ENCODE measurements around the gene GPBP1. TPM values are rescaled to one million over a fixed set of nuclear protein-coding genes. Genes with fewer than 3 reads are reported as not detected.
"Not testable (repeated sequence)": the region's sequence is repeated elsewhere in the genome, so short reads cannot be mapped to it uniquely, and the experiment has no call there.

GPBP1 gene
- 100 to 1,000 TPM in 1 of 2 donors, 10 to 100 TPM in 1; 95.8 to 104 TPM for total RNA-seq

GRCh38 chr5:57173319-57174127, at the start of gene GPBP1:
Gene GPBP1, plus strand, starts transcription at chr5:57174059. Its CDS starts 40,072 bp downstream, at chr5:57214131.
- Mint-ChIP-seq H3K27ac (peak within 1 kb of the TSS; percentile 97), H3K27me3 (ENCODE audit: low read depth) (no peaks in the 10 kb centered on the region), H3K4me3 (peak within 1 kb of the TSS; percentile 98 to 99), H3K36me3 (ENCODE audit: insufficient read depth in 2 of 2) (peaks cover 17 to 27% of the 10 kb centered on the region in 2 donors), H3K9me3 (no peaks in the 10 kb centered on the region), H3K4me1 (ENCODE audit: low read depth) (peaks cover 32% of the 10 kb centered on the region)
- ATAC-seq (replicated peaks in 1 of 2): peak; percentile 77 to 79
- peak; percentile 97 to 98 for DNase-seq

GRCh38 chr5:57128325-57128724, 45.5 kb upstream of the GPBP1 start:
- H3K4me3 Mint-ChIP-seq: no peak overlapping the region
- H3K9me3 Mint-ChIP-seq: peaks cover 0 to 3% of the 10 kb centered on the region in 2 donors
- no peaks in the 10 kb centered on the region for H3K36me3 Mint-ChIP-seq (ENCODE audit: insufficient read depth in 2 of 2)
- no peak for DNase-seq
- no peak for ATAC-seq (replicated peaks in 1 of 2)
- no peaks in the 10 kb centered on the region for H3K27me3 Mint-ChIP-seq (ENCODE audit: low read depth)
- H3K27ac Mint-ChIP-seq: no peak overlapping the region
- no peaks in the 10 kb centered on the region for H3K4me1 Mint-ChIP-seq (ENCODE audit: low read depth)

- Mint-ChIP-seq H3K4me1 (ENCODE audit: low read depth) (no peaks in the 10 kb centered on the region), H3K4me3 (no peak overlapping the region), H3K9me3 (no peaks in the 10 kb centered on the region), H3K36me3 (ENCODE audit: insufficient read depth in 2 of 2) (no peaks in the 10 kb centered on the region), H3K27me3 (ENCODE audit: low read depth) (peaks cover 5% of the 10 kb centered on the region), H3K27ac (no peak overlapping the region)
- ATAC-seq (replicated peaks in 1 of 2) (no peak), DNase-seq (no peak)
These were observed 40.3 kb upstream of the GPBP1 start for GRCh38 chr5:57133574-57133973.

GRCh38 chr5:57137401-57137800, 36.5 kb upstream of the GPBP1 start:
- DNase-seq (no peak), ATAC-seq (replicated peaks in 1 of 2) (no peak)
- Mint-ChIP-seq H3K9me3 (no peaks in the 10 kb centered on the region), H3K4me1 (ENCODE audit: low read depth) (no peaks in the 10 kb centered on the region), H3K27ac (no peak overlapping the region), H3K27me3 (ENCODE audit: low read depth) (peaks cover 5% of the 10 kb centered on the region), H3K36me3 (ENCODE audit: insufficient read depth in 2 of 2) (no peaks in the 10 kb centered on the region), H3K4me3 (no peak overlapping the region)

GRCh38 chr5:57152316-57152715, 21.5 kb upstream of the GPBP1 start:
- DNase-seq (no peak), ATAC-seq (replicated peaks in 1 of 2) (no peak)
- Mint-ChIP-seq H3K27ac (no peak overlapping the region), H3K9me3 (peaks cover 2 to 3% of the 10 kb centered on the region in 2 donors), H3K27me3 (ENCODE audit: low read depth) (no peaks in the 10 kb centered on the region), H3K36me3 (ENCODE audit: insufficient read depth in 2 of 2) (peaks cover 0 to 9% of the 10 kb centered on the region in 2 donors), H3K4me1 (ENCODE audit: low read depth) (no peaks in the 10 kb centered on the region), H3K4me3 (no peak overlapping the region)

GRCh38 chr5:57155033-57155432, 18.8 kb upstream of the GPBP1 start:
- DNase-seq: no peak
- Mint-ChIP-seq H3K4me3 (no peak overlapping the region), H3K9me3 (peaks cover 2 to 5% of the 10 kb centered on the region in 2 donors), H3K36me3 (ENCODE audit: insufficient read depth in 2 of 2) (peaks cover 4 to 9% of the 10 kb centered on the region in 2 donors), H3K27me3 (ENCODE audit: low read depth) (no peaks in the 10 kb centered on the region), H3K4me1 (ENCODE audit: low read depth) (no peaks in the 10 kb centered on the region), H3K27ac (no peak overlapping the region)
- ATAC-seq (replicated peaks in 1 of 2): no peak

GRCh38 chr5:57157131-57157530, 16.7 kb upstream of the GPBP1 start:
- H3K4me3 Mint-ChIP-seq: no peak overlapping the region
- peaks cover 4 to 9% of the 10 kb centered on the region in 2 donors for H3K36me3 Mint-ChIP-seq (ENCODE audit: insufficient read depth in 2 of 2)
- ATAC-seq (replicated peaks in 1 of 2) (no peak), DNase-seq (no peak)
- no peaks in the 10 kb centered on the region for H3K4me1 Mint-ChIP-seq (ENCODE audit: low read depth)
- H3K27me3 Mint-ChIP-seq (ENCODE audit: low read depth): no peaks in the 10 kb centered on the region
- peaks cover 2 to 5% of the 10 kb centered on the region in 2 donors for H3K9me3 Mint-ChIP-seq
- no peak overlapping the region for H3K27ac Mint-ChIP-seq

GRCh38 chr5:57157666-57158065, 16.2 kb upstream of the GPBP1 start:
- no peaks in the 10 kb centered on the region for H3K27me3 Mint-ChIP-seq (ENCODE audit: low read depth)
- peaks cover 4 to 9% of the 10 kb centered on the region in 2 donors for H3K36me3 Mint-ChIP-seq (ENCODE audit: insufficient read depth in 2 of 2)
- ATAC-seq (replicated peaks in 1 of 2): no peak
- H3K4me3 Mint-ChIP-seq: no peak overlapping the region
- H3K9me3 Mint-ChIP-seq: peaks cover 2 to 5% of the 10 kb centered on the region in 2 donors
- no peak for DNase-seq
- H3K27ac Mint-ChIP-seq: no peak overlapping the region
- H3K4me1 Mint-ChIP-seq (ENCODE audit: low read depth): no peaks in the 10 kb centered on the region

- Mint-ChIP-seq H3K27me3 (ENCODE audit: low read depth) (no peaks in the 10 kb centered on the region), H3K4me3 (no peak overlapping the region), H3K36me3 (ENCODE audit: insufficient read depth in 2 of 2) (no peaks in the 10 kb centered on the region), H3K27ac (no peak overlapping the region), H3K4me1 (ENCODE audit: low read depth) (peaks cover 8% of the 10 kb centered on the region), H3K9me3 (no peaks in the 10 kb centered on the region)
- DNase-seq: no peak
- peak in 1 of 2 donors; percentile 49 for ATAC-seq (replicated peaks in 1 of 2)
These were observed 10.3 kb upstream of the GPBP1 start for GRCh38 chr5:57163553-57164006.

- Mint-ChIP-seq H3K36me3 (ENCODE audit: insufficient read depth in 2 of 2) (no peaks in the 10 kb centered on the region), H3K27ac (no peak overlapping the region), H3K27me3 (ENCODE audit: low read depth) (no peaks in the 10 kb centered on the region), H3K9me3 (no peaks in the 10 kb centered on the region), H3K4me1 (ENCODE audit: low read depth) (peaks cover 8% of the 10 kb centered on the region), H3K4me3 (no peak overlapping the region)
- DNase-seq: no peak
- no peak for ATAC-seq (replicated peaks in 1 of 2)
These were observed 9.7 kb upstream of the GPBP1 start for GRCh38 chr5:57164124-57164523.

GRCh38 chr5:57165171-57165570, 8.7 kb upstream of the GPBP1 start:
- DNase-seq; H3K36me3 Mint-ChIP-seq (ENCODE audit: insufficient read depth in 2 of 2); H3K27me3 Mint-ChIP-seq (ENCODE audit: low read depth); H3K4me1 Mint-ChIP-seq (ENCODE audit: low read depth); ATAC-seq (replicated peaks in 1 of 2); H3K9me3 Mint-ChIP-seq; H3K4me3 Mint-ChIP-seq; H3K27ac Mint-ChIP-seq: not testable (repeated sequence)

GRCh38 chr5:57166276-57166675, 7.6 kb upstream of the GPBP1 start:
- H3K9me3 Mint-ChIP-seq: no peaks in the 10 kb centered on the region
- no peaks in the 10 kb centered on the region for H3K36me3 Mint-ChIP-seq (ENCODE audit: insufficient read depth in 2 of 2)
- DNase-seq (no peak), ATAC-seq (replicated peaks in 1 of 2) (peak in 1 of 2 donors; percentile 47)
- H3K4me1 Mint-ChIP-seq (ENCODE audit: low read depth): peaks cover 8% of the 10 kb centered on the region
- no peak overlapping the region for H3K4me3 Mint-ChIP-seq
- H3K27me3 Mint-ChIP-seq (ENCODE audit: low read depth): no peaks in the 10 kb centered on the region
- no peak overlapping the region for H3K27ac Mint-ChIP-seq

- Mint-ChIP-seq H3K27ac (no peak overlapping the region), H3K4me3 (no peak overlapping the region), H3K27me3 (ENCODE audit: low read depth) (no peaks in the 10 kb centered on the region), H3K4me1 (ENCODE audit: low read depth) (peaks cover 15% of the 10 kb centered on the region), H3K9me3 (no peaks in the 10 kb centered on the region), H3K36me3 (ENCODE audit: insufficient read depth in 2 of 2) (peaks cover 0 to under 1% of the 10 kb centered on the region in 2 donors)
- no peak for DNase-seq
- ATAC-seq (replicated peaks in 1 of 2): no peak
These were observed 6.7 kb upstream of the GPBP1 start for GRCh38 chr5:57167201-57167600.

GRCh38 chr5:57170116-57170515, 3.7 kb upstream of the GPBP1 start:
- H3K27ac Mint-ChIP-seq; H3K36me3 Mint-ChIP-seq (ENCODE audit: insufficient read depth in 2 of 2); H3K27me3 Mint-ChIP-seq (ENCODE audit: low read depth); H3K4me3 Mint-ChIP-seq; DNase-seq; ATAC-seq (replicated peaks in 1 of 2); H3K9me3 Mint-ChIP-seq: not testable (repeated sequence)
- H3K4me1 Mint-ChIP-seq (ENCODE audit: low read depth): peaks cover 23% of the 10 kb centered on the region
